NCI-H82 (cell line): ENCODE measurements around the gene LRP5.
"Not testable (repeated sequence)": the region's sequence is repeated elsewhere in the genome, so short reads cannot be mapped to it uniquely, and the experiment has no call there.

ENCODE experiments used
- DNase-seq: peaks from one replicate; lab custom pipeline; 2025; lab: John Stamatoyannopoulos, UW

The LRP5 gene

GRCh38 chr11:68423481-68423880, 111.1 kb downstream of the LRP5 start:
- no peak for DNase-seq

GRCh38 chr11:68424101-68424632, 111.8 kb downstream of the LRP5 start:
- DNase-seq: no peak

GRCh38 chr11:68424981-68425865, 112.8 kb downstream of the LRP5 start:
- no peak for DNase-seq

GRCh38 chr11:68425866-68426380, 113.5 kb downstream of the LRP5 start:
- DNase-seq: no peak

- no peak for DNase-seq
Observed at GRCh38 chr11:68429661-68430060, 117.3 kb downstream of the LRP5 start.

- no peak for DNase-seq
Observed at GRCh38 chr11:68430384-68430783, 118.0 kb downstream of the LRP5 start.

GRCh38 chr11:68430801-68431200, 118.4 kb downstream of the LRP5 start:
- DNase-seq: no peak

GRCh38 chr11:68431984-68432645, 119.7 kb downstream of the LRP5 start:
- DNase-seq: no peak

- DNase-seq: no peak
Observed at GRCh38 chr11:68432874-68433273, 120.5 kb downstream of the LRP5 start.

GRCh38 chr11:68433541-68433940, 121.2 kb downstream of the LRP5 start:
- no peak for DNase-seq

- DNase-seq: not testable (repeated sequence)
Observed at GRCh38 chr11:68434159-68434558, 121.8 kb downstream of the LRP5 start.

- no peak for DNase-seq
Observed at GRCh38 chr11:68436162-68436888, 123.9 kb downstream of the LRP5 start.

GRCh38 chr11:68436985-68437926, 124.9 kb downstream of the LRP5 start:
- no peak for DNase-seq

- DNase-seq: no peak
Observed at GRCh38 chr11:68437927-68438657, 125.7 kb downstream of the LRP5 start.

- no peak for DNase-seq
Observed at GRCh38 chr11:68438658-68439259, 126.4 kb downstream of the LRP5 start.

GRCh38 chr11:68439355-68440065, 127.1 kb downstream of the LRP5 start:
- peak; percentile 11 for DNase-seq

- no peak for DNase-seq
Observed at GRCh38 chr11:68440224-68440623, 127.8 kb downstream of the LRP5 start.

- DNase-seq: peak; percentile 37
Observed at GRCh38 chr11:68441466-68442230, 129.3 kb downstream of the LRP5 start.
